Measurements from ENCODE around the gene BDH1.

DNA sequence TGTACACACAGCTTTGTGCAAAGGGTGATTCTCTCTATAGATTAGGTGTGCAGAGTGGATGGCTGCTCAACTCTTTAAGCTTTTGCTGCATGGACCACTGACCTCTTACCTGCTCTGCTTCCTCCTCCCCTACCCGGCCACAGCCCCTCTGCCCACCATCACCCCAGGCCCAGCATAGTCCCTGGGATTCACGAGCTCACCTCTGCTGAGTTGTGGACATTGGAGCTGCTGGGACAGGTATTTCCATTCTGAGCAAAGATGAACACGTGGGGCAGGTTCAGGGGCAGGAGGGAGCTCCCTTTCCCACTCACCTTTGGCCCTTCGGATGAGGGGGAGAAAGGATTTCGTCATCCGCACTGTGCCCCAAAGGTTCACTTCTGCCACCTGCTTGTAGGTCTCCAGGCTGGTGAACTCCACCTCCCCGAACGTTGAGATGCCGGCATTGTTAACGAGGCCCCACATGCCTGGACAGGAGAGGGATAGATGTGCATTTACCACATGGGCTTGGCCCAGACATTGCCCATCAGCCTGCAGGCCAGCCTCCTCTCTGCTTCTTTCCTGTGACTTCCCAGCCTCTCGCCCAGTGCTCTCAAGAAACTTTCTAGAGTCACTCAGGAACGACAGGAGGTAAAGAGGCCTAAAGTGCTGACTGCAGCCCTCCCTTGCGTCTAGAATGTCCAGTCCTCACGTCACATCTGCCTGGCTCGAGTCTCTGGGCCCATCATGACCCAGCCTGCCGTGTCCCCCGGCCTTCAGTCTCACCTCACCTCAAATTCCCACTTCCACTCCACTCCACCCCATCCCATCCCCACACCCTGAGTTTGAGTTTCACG is 41.6 kb downstream of the BDH1 start:
- no peak for TF ChIP-seq CTCF (IDR thresholded peaks at IDR 0.05; ENCODE audit: insufficient read depth, low read depth, low read length)
- no peak for TF ChIP-seq EZH2 (IDR thresholded peaks at IDR 0.05; ENCODE audit: insufficient read depth, low read length)

Measured in astrocyte (in vitro differentiated cells and primary cell).